Measurements from ENCODE around the gene RAD9A. TPM values are rescaled to one million over a fixed set of nuclear protein-coding genes. Genes with fewer than 3 reads are reported as not detected.

The RAD9A gene
- total and polyA plus RNA-seq, 9 donors = 3.1 to 51.7 (median 20.3) TPM

- TF ChIP-seq EP300 (IDR thresholded peaks at IDR 0.05) (no peak), POLR2A (IDR thresholded peaks at IDR 0.05) (no peak), CTCF (IDR thresholded peaks at IDR 0.05) (no peak)
- no peak overlapping the region for H3K27ac ChIP-seq
- intact Hi-C loops (cut with DNase I) = loop anchor here in 1 of 4 donors (5.0 kb wide), 1 partner anchor 1297 kb away; no protein-coding TSS in a partner anchor
- 77 to 85% (median 79%) methylated on average over 23 of the region's 23 CpGs for WGBS, 3 donors
- H3K36me3 ChIP-seq = no peaks in the 10 kb centered on the region
- DNase-seq = no peak
- no peaks in the 10 kb centered on the region for H3K4me1 ChIP-seq (ENCODE audit: insufficient read depth)
- no peaks in the 10 kb centered on the region for H3K9me3 ChIP-seq
- H3K4me3 ChIP-seq = no peak overlapping the region
- no peaks in the 10 kb centered on the region for H3K27me3 ChIP-seq
These were observed 42.7 kb downstream of the RAD9A start for GRCh38 chr11:67434395-67434881.

GRCh38 chr11:67435031-67435726 is 43.4 kb downstream of the RAD9A start:
- intact Hi-C loops (cut with DNase I) = no loop called here
- H3K27me3 ChIP-seq = no peaks in the 10 kb centered on the region
- H3K9me3 ChIP-seq = no peaks in the 10 kb centered on the region
- no peak for TF ChIP-seq CTCF (IDR thresholded peaks at IDR 0.05)
- TF ChIP-seq EP300 (IDR thresholded peaks at IDR 0.05) = no peak
- no peak for TF ChIP-seq POLR2A (IDR thresholded peaks at IDR 0.05)
- H3K36me3 ChIP-seq = no peaks in the 10 kb centered on the region
- H3K4me1 ChIP-seq (ENCODE audit: insufficient read depth) = no peaks in the 10 kb centered on the region
- DNase-seq = no peak
- no peak overlapping the region for H3K27ac ChIP-seq
- no peak overlapping the region for H3K4me3 ChIP-seq
- WGBS, 3 donors = 80 to 83% (median 82%) methylated on average over 26 of the region's 26 CpGs

GRCh38 chr11:67435727-67436458 is 44.1 kb downstream of the RAD9A start:
- Histone ChIP-seq H3K27ac (no peak overlapping the region), H3K9me3 (no peaks in the 10 kb centered on the region), H3K4me3 (no peak overlapping the region), H3K36me3 (no peaks in the 10 kb centered on the region), H3K4me1 (ENCODE audit: insufficient read depth) (no peaks in the 10 kb centered on the region), H3K27me3 (no peaks in the 10 kb centered on the region)
- no peak for DNase-seq
- WGBS, 3 donors = 84 to 89% (median 85%) methylated on average over 33 to 38 of the region's 38 CpGs
- TF ChIP-seq EP300 (IDR thresholded peaks at IDR 0.05) (no peak), POLR2A (IDR thresholded peaks at IDR 0.05) (no peak), CTCF (IDR thresholded peaks at IDR 0.05) (no peak)
- intact Hi-C loops (cut with DNase I) = no loop called here

DNA sequence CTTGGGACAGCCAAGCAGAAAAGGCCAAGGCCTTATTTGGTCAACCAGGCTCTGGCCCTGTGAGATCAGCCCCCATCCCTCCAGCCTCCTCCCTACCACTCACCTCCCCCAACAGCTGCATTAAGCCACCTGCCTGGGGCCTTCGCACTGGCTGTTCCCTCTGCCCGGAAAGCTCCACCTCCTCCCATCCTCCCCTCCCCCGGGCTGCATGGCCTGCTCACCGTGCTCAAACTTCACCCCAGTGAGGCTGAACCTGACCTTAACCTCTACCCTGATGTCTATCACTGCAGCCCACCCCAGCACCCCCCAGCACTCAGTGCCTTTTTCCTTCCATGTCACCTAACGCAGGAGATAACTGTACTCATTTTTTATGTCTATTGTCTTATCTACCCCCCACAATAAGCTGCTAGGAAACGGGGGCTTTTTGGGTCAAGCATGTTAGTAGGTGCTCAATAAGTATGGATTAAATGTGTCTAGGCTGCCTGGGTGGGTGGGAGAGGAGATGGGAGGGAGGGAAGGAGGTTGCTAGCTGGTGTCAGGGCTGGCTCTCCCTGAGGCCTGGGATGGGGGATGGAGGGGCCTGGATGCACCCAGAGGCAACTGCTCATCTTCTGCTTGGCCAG is 44.8 kb downstream of the RAD9A start:
- 45 to 51% (median 48%) methylated on average over 6 of the region's 6 CpGs for WGBS, 3 donors
- Histone ChIP-seq H3K4me1 (ENCODE audit: insufficient read depth) (no peaks in the 10 kb centered on the region), H3K27me3 (no peaks in the 10 kb centered on the region), H3K9me3 (no peaks in the 10 kb centered on the region), H3K27ac (no peak overlapping the region), H3K4me3 (no peak overlapping the region), H3K36me3 (no peaks in the 10 kb centered on the region)
- intact Hi-C loops (cut with DNase I) = no loop called here
- TF ChIP-seq EP300 (IDR thresholded peaks at IDR 0.05) (no peak), POLR2A (IDR thresholded peaks at IDR 0.05) (no peak), CTCF (IDR thresholded peaks at IDR 0.05) (no peak)
- DNase-seq = no peak

Measured in ovary (tissue), 9 donors.